Activated T-cell treated with anti-CD3 and anti-CD28 coated beads, Interleukin-2, amount 50 U/mL, for 72 hours (primary cell): ENCODE results near the gene RMND5A. TPM values are rescaled to one million over a fixed set of nuclear protein-coding genes. Genes with fewer than 3 reads are reported as not detected.
A peak's percentile ranks its signal among the peaks of the same experiment; 100 is the strongest.

Source experiments
- ATAC-seq, 2 donors: fragments of 150-1000 bp; cut with Tn5 transposase; replicated peaks in 1 of 2; 2 replicates each; pipeline ENCODE4 v1.10.0; 2021; ENCODE audit warnings: moderate library complexity in 2 of 2, mild to moderate bottlenecking in 1 of 2
- DNase-seq, 2 donors: peaks; one replicate each; pipeline ENCODE4 v3.0.0; 2021 to 2022; ENCODE audit warnings: mixed read lengths in 1 of 2
- H3K27ac Mint-ChIP-seq: one replicate; pipeline ENCODE4 v1.8.0; 2022; ENCODE audit warnings: mild to moderate bottlenecking, moderate library complexity, mixed read lengths
- H3K27me3 Mint-ChIP-seq: one replicate; pipeline ENCODE4 v1.8.0; 2022; ENCODE audit warnings: low read depth, mixed read lengths
- H3K36me3 Mint-ChIP-seq, 2 donors: one replicate each; pipeline ENCODE4 v1.8.0; 2022; ENCODE audit warnings: mixed read lengths in 2 of 2, mild to moderate bottlenecking in 1 of 2; ENCODE audit not compliant: insufficient read depth in 2 of 2
- H3K4me1 Mint-ChIP-seq: one replicate; pipeline ENCODE4 v1.8.0; 2022; ENCODE audit warnings: low read depth, mixed read lengths
- H3K4me3 Mint-ChIP-seq, 2 donors: one replicate each; pipeline ENCODE4 v1.8.0; 2022; ENCODE audit warnings: mild to moderate bottlenecking in 2 of 2, mixed read lengths in 2 of 2, moderate library complexity in 2 of 2
- H3K9me3 Mint-ChIP-seq, 2 donors: one replicate each; pipeline ENCODE4 v1.8.0; 2022; ENCODE audit warnings: mixed read lengths in 2 of 2
- total RNA-seq, 2 donors: library from RNA; stranded (reverse); gene quantifications; one replicate each; pipeline ENCODE4 v1.2.3, GENCODE V29; 2022

RMND5A gene
- total RNA-seq, 2 donors from 2014 or later: 50.6 to 51.3 TPM

DNA sequence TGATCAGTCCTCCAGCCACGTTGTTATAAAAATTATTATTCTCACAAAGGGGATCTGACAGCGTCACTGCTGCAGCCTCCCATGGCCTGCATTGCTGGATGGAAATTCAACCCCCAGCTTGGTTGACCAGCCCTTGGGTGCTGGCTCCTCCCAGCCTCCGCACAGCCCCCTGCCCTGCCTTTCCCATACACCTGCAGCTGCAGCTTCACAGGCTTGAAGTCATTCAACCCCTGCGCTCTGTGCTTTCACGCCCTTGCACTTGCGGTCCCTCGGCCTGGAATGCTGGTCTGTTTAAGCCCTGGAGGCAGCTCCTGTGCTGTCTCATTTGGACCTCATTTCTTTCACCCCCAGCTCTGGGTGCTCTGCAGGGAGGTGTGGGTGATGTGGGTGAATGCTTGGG is 71.5 kb downstream of the RMND5A start:
- peak; percentile 1 for ATAC-seq
- Mint-ChIP-seq H3K27ac (peak overlapping the region; percentile 86), H3K27me3 (peaks cover 46% of the 10 kb centered on the region), H3K36me3 (peaks cover 24% of the 10 kb centered on the region in 2 donors), H3K4me1 (peaks cover 46% of the 10 kb centered on the region), H3K9me3 (peaks cover 9 to 15% of the 10 kb centered on the region in 2 donors), H3K4me3 (peak overlapping the region; percentile 83 to 85)
- no peak for DNase-seq

DNA sequence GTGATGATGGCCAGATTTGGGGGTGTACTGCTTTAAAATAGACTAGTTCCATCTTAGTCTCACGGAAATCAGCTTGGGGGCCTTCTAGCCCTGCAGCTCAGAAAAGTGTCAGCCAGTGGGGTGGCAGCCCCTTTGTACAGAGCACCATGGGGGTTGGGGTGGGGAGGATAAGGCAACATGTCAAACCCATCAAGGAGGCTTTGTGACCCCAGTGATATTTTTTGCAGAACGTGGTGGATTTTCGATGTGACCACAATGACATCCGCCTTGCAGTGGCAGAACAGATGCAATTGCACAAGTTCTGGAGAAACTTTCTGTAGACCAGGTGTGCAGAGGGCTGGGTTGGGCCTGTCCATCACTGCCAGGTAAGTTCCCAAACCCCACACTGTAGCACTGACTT is 73.7 kb downstream of the RMND5A start:
- Mint-ChIP-seq H3K27me3 (peaks cover 31% of the 10 kb centered on the region), H3K4me3 (peak overlapping the region; percentile 54 to 76), H3K27ac (no peak overlapping the region), H3K9me3 (peaks cover 16 to 23% of the 10 kb centered on the region in 2 donors), H3K4me1 (peaks cover 40% of the 10 kb centered on the region), H3K36me3 (peaks cover 27 to 28% of the 10 kb centered on the region in 2 donors)
- peak in 1 of 2 donors; percentile 13 for ATAC-seq
- peak in 1 of 2 donors; percentile 31 for DNase-seq

DNA sequence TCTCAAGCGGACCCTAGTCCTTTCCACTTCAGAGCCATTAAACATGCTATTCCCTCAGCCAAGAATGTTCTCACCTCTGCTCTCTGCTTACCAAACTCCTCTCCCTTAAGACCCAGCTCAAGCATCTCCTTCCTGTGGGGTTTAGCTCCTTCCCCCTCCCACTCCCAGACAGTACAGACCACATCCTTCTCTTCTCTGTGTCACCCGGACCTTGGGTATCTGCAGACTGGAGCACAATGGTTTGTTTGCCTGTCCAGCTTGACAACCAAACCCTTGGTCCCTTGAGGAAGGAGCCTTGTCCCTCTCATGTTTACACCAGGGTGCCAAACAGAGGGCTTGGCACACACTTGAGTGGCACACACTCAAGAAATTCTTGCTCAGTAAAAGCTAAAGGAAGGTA is 74.8 kb downstream of the RMND5A start:
- Mint-ChIP-seq H3K36me3 (peaks cover 26% of the 10 kb centered on the region in 2 donors), H3K27me3 (peaks cover 27% of the 10 kb centered on the region), H3K9me3 (peaks cover 16 to 23% of the 10 kb centered on the region in 2 donors), H3K4me3 (peak overlapping the region; percentile 38 to 54), H3K4me1 (peaks cover 40% of the 10 kb centered on the region), H3K27ac (no peak overlapping the region)
- DNase-seq (peak in 1 of 2 donors; percentile 27), ATAC-seq (peak in 1 of 2 donors; percentile 44)

DNA sequence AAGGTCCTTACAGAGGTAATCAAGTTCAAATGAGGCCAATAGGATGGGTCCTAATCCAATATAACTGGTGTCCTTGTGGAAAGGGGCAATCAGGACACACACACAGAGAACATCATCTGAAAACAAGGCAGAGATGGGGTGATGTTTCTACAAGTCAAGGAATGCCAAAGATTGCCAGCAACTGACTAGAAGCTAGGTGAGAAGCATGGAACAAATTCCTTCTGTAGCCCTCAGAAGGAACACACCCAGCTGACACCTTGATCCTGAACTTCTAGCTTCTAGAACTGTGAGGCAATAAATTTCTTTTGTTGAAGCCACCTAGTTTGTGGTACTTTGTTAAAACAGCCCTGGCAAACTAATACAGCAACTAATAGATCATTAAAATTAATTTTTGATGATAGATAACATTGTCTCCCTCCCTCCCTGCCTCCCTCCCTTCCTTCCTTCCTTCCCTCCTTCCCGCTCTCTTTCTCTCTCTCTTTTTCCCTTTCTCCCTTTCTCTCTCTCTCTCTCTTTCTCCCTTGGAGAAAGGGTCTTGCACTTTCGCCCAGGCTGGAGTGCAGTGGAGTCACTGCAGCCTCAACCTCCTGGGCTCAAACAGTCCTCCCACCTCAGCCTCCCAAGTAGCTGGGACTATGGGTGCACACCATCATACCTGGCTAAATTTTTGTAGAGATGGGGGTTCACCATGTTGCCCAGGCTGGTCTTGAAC is 80.9 kb downstream of the RMND5A start:
- Mint-ChIP-seq H3K27ac (no peak overlapping the region), H3K4me1 (peaks cover 4% of the 10 kb centered on the region), H3K36me3 (peaks cover 15% of the 10 kb centered on the region in 2 donors), H3K27me3 (no peaks in the 10 kb centered on the region), H3K9me3 (peaks cover 10 to 14% of the 10 kb centered on the region in 2 donors), H3K4me3 (no peak overlapping the region)
- DNase-seq: no peak
- ATAC-seq: no peak

DNA sequence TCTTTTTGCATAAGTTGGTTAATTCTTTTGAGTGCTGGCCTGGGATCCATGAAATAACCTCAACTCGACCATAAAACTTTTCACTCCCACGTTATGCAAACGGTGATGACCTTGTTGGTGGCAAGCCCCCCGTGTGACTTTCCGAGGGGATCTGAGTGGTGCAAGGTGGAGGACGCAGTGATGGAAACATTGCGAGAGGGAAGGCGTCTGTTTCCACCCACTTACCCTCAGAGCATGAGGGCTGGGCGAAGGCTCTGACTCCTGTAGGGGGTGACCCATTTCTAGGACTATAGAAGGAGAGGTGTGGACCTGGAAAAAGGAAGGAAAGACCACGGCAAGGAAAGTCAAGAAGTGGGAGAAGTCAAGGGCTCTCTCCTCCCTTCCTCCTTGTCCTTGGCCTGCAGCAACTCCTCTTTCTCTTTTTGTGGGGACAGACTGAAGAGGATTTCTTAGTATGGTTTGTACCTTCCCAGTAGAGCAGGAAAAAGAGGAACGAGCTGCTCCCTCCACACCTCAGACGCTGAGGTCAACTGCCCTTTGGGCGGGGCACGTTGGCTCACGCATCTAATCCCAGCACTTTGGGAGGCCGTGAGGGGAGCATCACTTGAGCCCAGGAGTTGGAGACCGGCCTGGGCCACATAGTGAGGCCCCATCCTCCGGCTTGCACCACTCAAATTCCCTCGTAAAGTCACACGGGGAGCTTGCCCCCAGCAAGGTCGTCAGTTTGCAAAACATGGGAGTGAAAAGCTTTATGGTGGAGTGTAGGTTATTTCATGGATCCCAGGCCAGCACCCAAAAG is 86.2 kb downstream of the RMND5A start:
- no peak for ATAC-seq
- Mint-ChIP-seq H3K27me3 (peaks cover 20% of the 10 kb centered on the region), H3K4me3 (peak overlapping the region; percentile 85 to 89), H3K9me3 (no peaks in the 10 kb centered on the region), H3K27ac (peak overlapping the region; percentile 80), H3K36me3 (no peaks in the 10 kb centered on the region), H3K4me1 (peaks cover 33% of the 10 kb centered on the region)
- no peak for DNase-seq

DNA sequence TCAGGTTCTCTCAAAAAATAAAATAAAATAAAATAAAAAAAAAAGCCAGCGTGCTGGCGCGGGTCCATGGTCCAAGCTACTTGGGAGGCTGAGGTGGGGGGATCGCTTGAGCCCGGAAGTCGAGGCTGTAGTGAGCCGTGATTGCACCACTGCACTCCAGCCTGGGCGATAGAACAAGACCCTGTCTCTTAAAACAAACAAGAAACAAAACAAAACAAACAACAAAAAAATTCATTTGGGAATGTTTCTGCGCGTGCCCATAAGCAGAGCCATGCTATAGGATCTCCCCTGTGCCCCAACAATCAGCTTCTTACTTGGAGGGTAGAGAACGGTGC is 87.0 kb downstream of the RMND5A start:
- ATAC-seq (peak in 1 of 2 donors; percentile 1), DNase-seq (no peak)
- peaks cover 33% of the 10 kb centered on the region for H3K4me1 Mint-ChIP-seq
- H3K9me3 Mint-ChIP-seq: no peaks in the 10 kb centered on the region
- H3K27me3 Mint-ChIP-seq: peaks cover 20% of the 10 kb centered on the region
- no peaks in the 10 kb centered on the region for H3K36me3 Mint-ChIP-seq
- H3K4me3 Mint-ChIP-seq: peak overlapping the region; percentile 85 to 89
- peak overlapping the region; percentile 54 for H3K27ac Mint-ChIP-seq

DNA sequence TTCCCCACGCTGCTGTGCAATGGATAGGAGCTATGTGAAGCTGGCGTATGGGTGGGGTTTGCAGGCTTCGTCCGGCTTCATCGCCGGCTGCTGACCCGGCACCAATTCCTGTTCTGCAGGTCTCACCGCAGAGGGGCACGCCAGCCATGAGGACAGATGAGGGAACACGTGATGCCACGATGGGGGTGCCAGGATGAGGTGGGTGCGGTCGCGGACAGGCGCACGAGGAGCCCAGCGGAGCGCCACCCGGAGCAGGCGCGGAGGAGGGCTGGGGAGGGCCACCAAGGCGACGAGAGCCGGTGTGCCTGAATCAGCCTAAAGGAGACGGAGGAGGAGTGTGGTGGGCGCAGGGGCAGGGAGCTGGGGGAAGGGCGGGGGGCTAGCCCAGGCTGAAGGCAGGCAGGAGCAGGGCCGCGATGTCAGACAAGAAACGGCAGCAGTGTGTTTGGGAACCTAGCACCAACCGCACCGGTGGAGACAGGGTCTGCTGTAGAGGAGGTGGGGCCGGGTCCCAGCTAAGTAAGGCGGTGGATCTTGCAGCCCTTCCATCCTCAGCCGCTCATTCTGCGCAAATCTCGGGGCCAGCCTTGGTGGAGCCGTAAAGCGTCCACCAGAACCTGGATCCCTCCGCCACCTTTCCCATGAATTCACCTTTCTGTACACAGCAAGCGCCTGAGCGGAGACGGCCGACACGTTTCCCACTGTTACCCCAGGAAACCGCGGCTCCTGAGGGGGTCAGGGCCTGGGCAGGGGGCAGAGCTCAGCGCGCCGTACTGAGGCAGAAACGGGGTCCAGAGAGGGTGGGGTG is 87.6 kb downstream of the RMND5A start:
- ATAC-seq (peak; percentile 61 to 63), DNase-seq (peak; percentile 79)
- H3K27me3 Mint-ChIP-seq: peaks cover 20% of the 10 kb centered on the region
- H3K4me1 Mint-ChIP-seq: peaks cover 33% of the 10 kb centered on the region
- H3K36me3 Mint-ChIP-seq: no peaks in the 10 kb centered on the region
- peak overlapping the region; percentile 85 to 89 for H3K4me3 Mint-ChIP-seq
- H3K27ac Mint-ChIP-seq: peak overlapping the region; percentile 54
- no peaks in the 10 kb centered on the region for H3K9me3 Mint-ChIP-seq

DNA sequence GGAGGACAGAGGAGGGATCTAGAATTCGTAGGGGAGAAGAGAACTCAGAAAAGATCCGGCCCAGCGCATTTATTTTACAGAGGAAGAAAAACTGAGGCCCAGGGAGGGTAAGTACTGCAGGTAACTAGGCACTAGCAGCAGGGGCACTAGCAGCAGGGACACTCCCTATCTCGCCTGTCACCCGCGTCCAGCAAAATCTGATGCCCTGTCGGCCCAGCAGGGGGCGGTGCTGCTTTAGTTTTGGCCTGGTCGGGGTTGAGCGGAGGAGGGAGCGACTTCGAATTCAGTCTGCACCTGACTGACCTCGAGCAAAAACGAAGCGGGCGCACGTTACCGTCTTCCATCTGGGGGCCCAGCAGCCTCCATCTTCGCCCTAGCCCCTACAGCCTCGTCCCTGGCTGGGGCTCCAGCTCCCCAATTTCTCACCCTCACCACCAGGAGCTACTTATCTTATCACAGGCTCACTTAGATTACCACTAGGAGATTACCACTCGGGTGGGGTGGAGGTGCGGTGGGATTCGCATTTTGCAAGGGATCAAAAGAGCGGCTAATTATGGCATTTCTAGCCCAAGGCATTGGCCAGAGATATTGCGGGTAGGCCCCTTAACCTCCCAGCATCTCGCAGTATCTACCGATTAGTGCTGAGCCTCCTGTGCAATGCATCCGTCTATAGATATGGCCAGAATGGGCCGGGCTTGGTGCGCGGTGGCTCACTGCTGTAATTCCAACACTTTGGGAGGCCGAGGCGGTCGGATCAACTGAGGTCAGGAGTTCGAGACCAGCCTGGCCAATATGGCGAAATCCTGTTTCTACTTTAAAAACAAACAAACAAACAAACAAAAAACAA is 88.4 kb downstream of the RMND5A start:
- no peaks in the 10 kb centered on the region for H3K9me3 Mint-ChIP-seq
- peaks cover 33% of the 10 kb centered on the region for H3K4me1 Mint-ChIP-seq
- H3K27ac Mint-ChIP-seq: peak overlapping the region; percentile 91
- ATAC-seq (peak; percentile 84 to 86), DNase-seq (peak; percentile 92 to 97)
- H3K27me3 Mint-ChIP-seq: peaks cover 20% of the 10 kb centered on the region
- peaks cover 0 to under 1% of the 10 kb centered on the region in 2 donors for H3K36me3 Mint-ChIP-seq
- peak overlapping the region; percentile 85 to 89 for H3K4me3 Mint-ChIP-seq

DNA sequence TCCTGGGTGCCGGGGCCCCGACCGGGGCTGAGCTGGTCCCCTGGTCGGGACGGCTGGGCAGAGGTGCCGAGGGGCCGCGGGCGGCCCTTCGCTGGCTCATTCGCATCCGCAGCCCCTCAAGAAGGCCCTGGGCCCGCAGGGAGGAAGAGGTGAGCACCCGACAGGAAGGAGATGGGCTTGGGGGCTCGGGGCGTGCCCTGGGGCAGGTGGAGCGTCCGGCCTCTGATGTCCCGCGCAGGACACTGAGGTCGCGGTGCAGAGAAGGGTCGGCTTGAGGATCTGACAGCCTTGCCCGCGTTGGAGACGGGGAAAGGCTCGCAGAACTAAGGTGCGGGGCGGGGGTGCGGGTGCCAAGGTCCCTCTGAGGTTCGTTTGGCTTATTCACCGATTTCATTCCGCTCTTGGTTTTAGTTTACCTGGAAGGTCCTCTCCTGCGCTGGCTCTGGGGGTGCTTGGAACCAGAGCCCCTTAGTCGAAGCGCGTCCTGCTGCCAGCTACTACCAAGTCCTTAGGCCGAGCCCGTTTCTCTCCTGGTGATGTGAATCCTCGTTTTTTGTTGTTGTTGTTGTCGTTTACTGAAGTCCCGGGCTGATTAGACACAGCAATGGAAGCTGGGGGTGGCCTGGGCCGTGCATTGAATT is 89.5 kb downstream of the RMND5A start:
- DNase-seq (peak; percentile 47 to 60), ATAC-seq (peak in 1 of 2 donors; percentile 5)
- H3K4me3 Mint-ChIP-seq: peak overlapping the region; percentile 85 to 89
- peaks cover 0 to 3% of the 10 kb centered on the region in 2 donors for H3K36me3 Mint-ChIP-seq
- H3K27ac Mint-ChIP-seq: peak overlapping the region; percentile 32
- H3K4me1 Mint-ChIP-seq: peaks cover 33% of the 10 kb centered on the region
- H3K27me3 Mint-ChIP-seq: peaks cover 20% of the 10 kb centered on the region
- H3K9me3 Mint-ChIP-seq: no peaks in the 10 kb centered on the region

DNA sequence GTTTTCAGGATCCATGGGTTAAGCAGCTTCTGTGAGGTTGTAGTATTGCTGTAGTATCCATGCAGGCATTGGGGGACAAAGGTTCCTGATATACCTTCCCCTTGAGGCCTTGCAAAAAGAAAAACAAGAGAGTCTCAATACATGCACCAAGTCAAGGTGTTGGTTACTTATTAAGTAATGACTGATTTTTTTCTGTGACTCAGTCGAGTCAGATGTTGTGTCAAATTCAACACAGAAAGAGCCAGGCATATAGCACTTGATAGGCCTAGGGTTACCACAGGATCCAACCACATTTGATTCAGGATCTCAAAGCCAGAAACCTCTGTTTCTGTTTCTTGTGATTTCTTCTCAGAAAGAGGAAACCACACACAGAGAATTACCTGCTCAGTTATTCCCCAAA is 95.5 kb downstream of the RMND5A start:
- peak overlapping the region; percentile 52 to 63 for H3K4me3 Mint-ChIP-seq
- H3K9me3 Mint-ChIP-seq: no peaks in the 10 kb centered on the region
- no peak overlapping the region for H3K27ac Mint-ChIP-seq

DNA sequence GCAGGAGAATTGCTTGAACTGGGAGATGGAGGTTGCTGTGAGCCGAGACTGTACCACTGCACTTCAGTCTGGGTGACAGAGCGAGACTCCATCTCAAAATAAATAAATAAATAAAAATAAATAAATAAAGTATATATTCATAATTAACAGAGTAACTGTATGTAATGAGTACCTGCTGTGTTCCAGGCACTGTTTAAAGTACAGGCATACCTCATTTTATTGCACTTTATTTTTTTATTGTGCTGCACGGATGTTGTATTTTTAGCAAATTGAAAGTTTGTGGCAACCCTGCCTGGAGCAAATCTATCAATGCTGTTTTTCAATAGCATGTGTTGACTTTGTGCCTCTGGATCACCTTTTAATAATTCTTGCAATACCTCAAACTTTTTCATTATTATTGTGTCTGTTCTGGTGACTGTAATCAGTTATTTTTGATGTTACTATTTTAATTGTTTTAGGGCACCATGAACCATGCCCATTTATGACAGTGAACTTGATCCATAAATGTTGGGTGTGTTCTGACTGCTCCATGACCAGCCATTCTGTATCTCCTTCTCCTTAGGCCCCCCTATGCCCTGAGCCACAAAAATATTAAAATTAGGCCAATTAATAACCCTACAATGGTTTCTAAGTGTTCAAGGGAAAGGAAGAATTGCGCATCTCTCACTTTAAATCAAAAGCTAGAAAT is 98.2 kb downstream of the RMND5A start:
- H3K9me3 Mint-ChIP-seq: no peaks in the 10 kb centered on the region
- H3K4me3 Mint-ChIP-seq: peak overlapping the region in 1 of 2 donors; percentile 22
- ATAC-seq (no peak), DNase-seq (no peak)
- peaks cover 2 to 3% of the 10 kb centered on the region in 2 donors for H3K36me3 Mint-ChIP-seq
- no peak overlapping the region for H3K27ac Mint-ChIP-seq
- H3K4me1 Mint-ChIP-seq: peaks cover 56% of the 10 kb centered on the region
- H3K27me3 Mint-ChIP-seq: no peaks in the 10 kb centered on the region

More for the DNA sequence above, 95.5 kb downstream of the RMND5A start:
- ATAC-seq (peak; percentile 89 to 93), DNase-seq (no peak)
- peaks cover 37% of the 10 kb centered on the region for H3K4me1 Mint-ChIP-seq
- H3K27me3 Mint-ChIP-seq: peaks cover under 1% of the 10 kb centered on the region
- peaks cover 2 to 3% of the 10 kb centered on the region in 2 donors for H3K36me3 Mint-ChIP-seq
